H1 (cell line): ENCODE measurements around the gene ATP13A3. TPM values are rescaled to one million over a fixed set of nuclear protein-coding genes. Genes with fewer than 3 reads are reported as not detected.

Experiments
- CTCF ChIA-PET: fragments of 300-600 bp; sonication (Branson Sonifier 250); formaldehyde crosslinking; loops from one replicate; lab custom pipeline; 2021; ENCODE audit not compliant: partially characterized antibody; lab: Charles Lee
- POLR2A ChIA-PET: fragments of 300-600 bp; sonication (Branson Sonifier 250); formaldehyde crosslinking; loops from one replicate; lab custom pipeline; 2021; ENCODE audit warnings: inconsistent platforms; ENCODE audit not compliant: partially characterized antibody; lab: Charles Lee
- DNase-seq, 2 experiments: peaks; one replicate each; pipeline versions ENCODE4 v3.0.0 to v3.0.0-alpha.2; 2010 to 2022; ENCODE audit warnings: low spot score in 2 of 2, low read depth in 1 of 2, mixed read lengths in 1 of 2
- FAIRE-seq: peaks from 2 replicates; lab custom pipeline; 2011; peaks lifted over from hg19 to GRCh38; lab: Jason Lieb, UNC
- H2AFZ ChIP-seq: 2 replicates; pipeline ENCODE4 v1.8.1; 2012; ENCODE audit warnings: low read length, inconsistent platforms
- H2AK5ac ChIP-seq: 2 replicates; pipeline ENCODE4 v1.6.1; 2013; ENCODE audit warnings: low read depth, low read length
- H2BK120ac ChIP-seq: replicated peaks from 2 replicates; pipeline ENCODE3; 2013; ENCODE audit warnings: low read depth, low read length, inconsistent platforms
- H2BK12ac ChIP-seq: 2 replicates; pipeline ENCODE4 v1.6.1; 2013; ENCODE audit warnings: low read depth, low read length
- H2BK15ac ChIP-seq: 2 replicates; pipeline ENCODE4 v1.6.1; 2013; ENCODE audit warnings: low read length
- H2BK20ac ChIP-seq: 2 replicates; pipeline ENCODE4 v1.6.1; 2013; ENCODE audit warnings: low read length
- H2BK5ac ChIP-seq: 2 replicates; pipeline ENCODE4 v1.6.1; 2013; ENCODE audit warnings: low read depth, low read length
- H3K14ac ChIP-seq: 2 replicates; pipeline ENCODE4 v1.6.1; 2013; ENCODE audit warnings: inconsistent platforms; ENCODE audit not compliant: insufficient read length
- H3K18ac ChIP-seq: 2 replicates; pipeline ENCODE4 v1.6.1; 2013; ENCODE audit warnings: low read length; ENCODE audit errors: extremely low read depth
- H3K23ac ChIP-seq: 2 replicates; pipeline ENCODE4 v1.6.1; 2013; ENCODE audit warnings: inconsistent platforms; ENCODE audit not compliant: insufficient read length
- H3K23me2 ChIP-seq: 2 replicates; pipeline ENCODE4 v1.6.1; 2013; ENCODE audit warnings: low read depth, low read length
- H3K27ac ChIP-seq: 2 replicates; pipeline ENCODE4 v1.6.1; 2011; ENCODE audit warnings: low read depth, low read length, inconsistent platforms
- H3K27me3 ChIP-seq, 4 experiments: replicated peaks in 1 of 4; 1 replicate in 1 of 4; 2 replicates in 3 of 4; pipeline versions ENCODE4 v1.6.1 to v1.8.1; 2011 to 2013; ENCODE audit warnings: low read length in 3 of 4, mild to moderate bottlenecking in 3 of 4, inconsistent platforms in 2 of 4, mixed read lengths in 2 of 4, moderate library complexity in 1 of 4; ENCODE audit not compliant: control insufficient read depth in 3 of 4, insufficient read depth in 3 of 4; ENCODE audit errors: extremely low read depth in 1 of 4
- H3K36me3 ChIP-seq, 4 experiments: 2 replicates each; pipeline versions ENCODE4 v1.6.1 to v1.8.1; 2011 to 2013; ENCODE audit warnings: mild to moderate bottlenecking in 4 of 4, low read length in 3 of 4, moderate library complexity in 2 of 4, control low read depth in 1 of 4, inconsistent platforms in 1 of 4; ENCODE audit not compliant: insufficient read depth in 4 of 4, control insufficient read depth in 2 of 4
- H3K4ac ChIP-seq: replicated peaks from 2 replicates; pipeline ENCODE3; 2013; ENCODE audit warnings: low read length, low read depth, mixed read lengths, inconsistent platforms; ENCODE audit not compliant: insufficient read length
- H3K4me1 ChIP-seq, 4 experiments: replicated peaks in 1 of 4; 1 replicate in 1 of 4; 2 replicates in 3 of 4; pipeline versions ENCODE4 v1.6.1 to v1.8.1; 2011 to 2013; ENCODE audit warnings: low read length in 3 of 4, inconsistent platforms in 2 of 4, mixed read lengths in 1 of 4; ENCODE audit not compliant: insufficient read depth in 4 of 4, control insufficient read depth in 3 of 4
- H3K4me2 ChIP-seq, 2 experiments: 2 replicates each; pipeline versions ENCODE4 v1.6.1 to v1.8.1; 2011 to 2013; ENCODE audit warnings: low read depth in 2 of 2, low read length in 2 of 2, control low read depth in 1 of 2, inconsistent platforms in 1 of 2, mild to moderate bottlenecking in 1 of 2; ENCODE audit not compliant: insufficient read depth in 1 of 2
- H3K4me3 ChIP-seq, 4 experiments: fragments of 200-600, 300-600 bp in 1 of 4; sonication (generic), shearing (Covaris generic), sonication (Bioruptor Twin) in 1 of 4; 2 replicates each; pipeline versions ENCODE4 v1.5.1 to v1.8.1; 2011 to 2016; ENCODE audit warnings: low read length in 4 of 4, low read depth in 3 of 4, control low read depth in 2 of 4, inconsistent platforms in 2 of 4, mild to moderate bottlenecking in 2 of 4, mixed read lengths in 1 of 4, moderate library complexity in 1 of 4; ENCODE audit not compliant: insufficient read depth in 2 of 4; ENCODE audit errors: extremely low read depth in 1 of 4
- H3K56ac ChIP-seq: replicated peaks from 2 replicates; pipeline ENCODE3; 2013; ENCODE audit warnings: low read depth, mild to moderate bottlenecking, mixed read lengths, low read length, inconsistent platforms; ENCODE audit not compliant: insufficient read length
- H3K79me1 ChIP-seq: 2 replicates; pipeline ENCODE4 v1.6.1; 2013; ENCODE audit warnings: low read depth, low read length, control low read depth
- H3K79me2 ChIP-seq, 2 experiments: 2 replicates each; pipeline versions ENCODE4 v1.6.1 to v1.8.1; 2012 to 2013; ENCODE audit warnings: low read length in 2 of 2, mild to moderate bottlenecking in 2 of 2, inconsistent platforms in 1 of 2; ENCODE audit not compliant: insufficient read depth in 2 of 2, control insufficient read depth in 1 of 2
- H3K9ac ChIP-seq, 4 experiments: replicated peaks in 1 of 4; 1 replicate in 1 of 4; 2 replicates in 3 of 4; pipeline versions ENCODE4 v1.6.1 to v1.8.1; 2011 to 2013; ENCODE audit warnings: low read depth in 3 of 4, low read length in 3 of 4, control low read depth in 2 of 4, mild to moderate bottlenecking in 2 of 4, moderate library complexity in 2 of 4, inconsistent platforms in 1 of 4; ENCODE audit errors: extremely low read depth in 1 of 4
- H3K9me3 ChIP-seq, 2 experiments: 2 replicates each; pipeline versions ENCODE4 v1.6.1 to v1.8.1; 2012 to 2013; ENCODE audit warnings: mild to moderate bottlenecking in 2 of 2, moderate library complexity in 2 of 2, control low read depth in 1 of 2, inconsistent platforms in 1 of 2, low read depth in 1 of 2, low read length in 1 of 2, mixed read lengths in 1 of 2; ENCODE audit not compliant: insufficient read depth in 2 of 2
- H4K20me1 ChIP-seq, 2 experiments: replicated peaks in 1 of 2; 2 replicates each; pipeline versions ENCODE3 to v1.8.1; 2011 to 2013; ENCODE audit warnings: inconsistent platforms in 2 of 2, low read length in 2 of 2, mild to moderate bottlenecking in 1 of 2; ENCODE audit not compliant: insufficient read depth in 2 of 2, control insufficient read depth in 1 of 2
- H4K5ac ChIP-seq: 2 replicates; pipeline ENCODE4 v1.6.1; 2013; ENCODE audit warnings: low read length, low read depth, mixed read lengths, inconsistent platforms; ENCODE audit not compliant: insufficient read length
- H4K8ac ChIP-seq: 2 replicates; pipeline ENCODE4 v1.8.0; 2013; ENCODE audit warnings: mild to moderate bottlenecking, moderate library complexity, low read length, inconsistent platforms; ENCODE audit not compliant: insufficient read depth; ENCODE audit errors: extremely low read depth
- H4K91ac ChIP-seq: replicated peaks from 2 replicates; pipeline ENCODE3; 2013; ENCODE audit warnings: low read length, mixed read lengths, inconsistent platforms; ENCODE audit not compliant: insufficient read length
- CREB1 ChIP-seq: IDR thresholded peaks from 2 replicates; pipeline ENCODE4 v1.6.1; 2012; ENCODE audit warnings: inconsistent platforms
- CTBP2 ChIP-seq: IDR thresholded peaks from 2 replicates; pipeline ENCODE4 v1.7.0; 2011; ENCODE audit warnings: borderline replicate concordance, mild to moderate bottlenecking, moderate library complexity, mixed read lengths, low read length; ENCODE audit not compliant: insufficient read depth, insufficient read length
- KDM4A ChIP-seq: IDR thresholded peaks from one replicate; pipeline ENCODE4 v1.7.1; 2012; ENCODE audit warnings: low read depth, mild to moderate bottlenecking, moderate library complexity, low read length, inconsistent platforms; ENCODE audit not compliant: severe bottlenecking
- KDM5A ChIP-seq: fragments of 200-600 bp; IDR thresholded peaks from 2 replicates; pipeline ENCODE4 v1.7.1; 2012; ENCODE audit warnings: mild to moderate bottlenecking, low read length, inconsistent platforms, mixed read lengths
- NANOG ChIP-seq: IDR thresholded peaks from 2 replicates; pipeline ENCODE4 v1.6.1; 2011; ENCODE audit warnings: low read length, low read depth, mild to moderate bottlenecking, inconsistent platforms; ENCODE audit not compliant: insufficient read depth, poor library complexity, severe bottlenecking
- POLR2AphosphoS5 ChIP-seq: IDR thresholded peaks from 2 replicates; pipeline ENCODE4 v1.6.1; 2011; ENCODE audit warnings: low read depth, low read length
- RAD21 ChIP-seq, 2 experiments: IDR thresholded peaks in 1 of 2; conservative IDR thresholded peaks in 1 of 2; 2 replicates each; pipeline ENCODE4 v1.6.1; 2011; ENCODE audit warnings: low read depth in 2 of 2, low read length in 2 of 2, improper control_type of control experiment in 1 of 2, inconsistent platforms in 1 of 2, mild to moderate bottlenecking in 1 of 2, moderate library complexity in 1 of 2
- SIN3A ChIP-seq, 2 experiments: IDR thresholded peaks in 1 of 2; conservative IDR thresholded peaks in 1 of 2; 2 replicates each; pipeline ENCODE4 v1.6.1; 2011 to 2012; ENCODE audit warnings: low read length in 2 of 2, improper control_type of control experiment in 1 of 2, low read depth in 1 of 2, mild to moderate bottlenecking in 1 of 2
- SRF ChIP-seq: IDR thresholded peaks from 2 replicates; pipeline ENCODE4 v1.6.1; 2011; ENCODE audit warnings: mild to moderate bottlenecking, low read depth, low read length, moderate library complexity
- WGBS, 2 experiments: shearing (Covaris generic) in 1 of 2; methylation state at CpG; one replicate each; pipeline versions ENCODE4 v1.1.6 to v1.1.7; 2013 to 2015; ENCODE audit warnings: low lambda C conversion rate in 2 of 2, mixed read lengths in 2 of 2, inconsistent platforms in 1 of 2, low coverage in 1 of 2, missing lambda C conversion rate in 1 of 2; ENCODE audit not compliant: insufficient replicate concordance in 2 of 2, insufficient coverage in 1 of 2, insufficient read length in 1 of 2; ENCODE audit errors: extremely low coverage in 1 of 2, missing lambda C conversion rate in 1 of 2; 5-methylcytosine and 5-hydroxymethylcytosine counted together
- polyA plus RNA-seq, 7 experiments: library from polyadenylated mRNA; depleted of rRNA in 3 of 7; stranded (reverse) in 5 of 7; unstranded in 2 of 7; fragments of >200 nt in 5 of 7; fragments of 200-250 nt in 2 of 7; gene quantifications; 1 replicate in 5 of 7; 2 replicates in 1 of 7; 4 replicates in 1 of 7; pipeline versions ENCODE4 v1.2.1 to v1.2.3, GENCODE V29; 2011 to 2013; ENCODE audit warnings: missing spikeins in 2 of 7, mixed read lengths in 2 of 7
- total RNA-seq: library from RNA; stranded (reverse); fragmentation: NEBNext Ultra II Directional; extraction: Animal tissue kit (Norgen Biotek cat#: 25700); gene quantifications from 2 replicates; pipeline ENCODE4 v1.2.1, GENCODE V29; 2021

The ATP13A3 gene
- total and polyA plus RNA-seq, 2 of the 8 experiments (the other 6 are each of a cell fraction or from before 2014, with no cell fraction given): 18.6 to 92.2 TPM

DNA sequence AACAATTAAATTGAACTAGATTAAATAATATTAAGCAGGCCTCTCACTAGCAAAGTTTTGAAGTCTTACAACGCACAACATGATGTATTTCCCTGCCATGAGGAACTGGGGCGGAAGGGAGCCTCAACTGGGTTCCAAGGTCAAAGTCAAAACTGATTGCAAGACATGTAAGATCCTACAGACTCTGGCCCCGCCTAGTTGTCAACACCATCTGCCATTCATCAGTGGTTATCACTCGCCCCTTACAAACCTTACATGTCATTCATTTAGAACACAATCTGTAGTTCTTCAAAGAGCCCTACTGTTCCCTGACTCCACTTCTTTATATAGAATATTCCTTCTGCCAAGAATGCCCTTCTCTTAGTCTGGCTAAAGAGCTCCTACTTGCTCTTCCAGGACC lies 10.0 kb downstream of the ATP13A3 start:
- Histone ChIP-seq H2BK5ac (no peak overlapping the region), H3K9me3 (no peaks in the 10 kb centered on the region), H3K23ac (no peak overlapping the region), H3K9ac (no peak overlapping the region), H3K56ac (no peak overlapping the region), H3K79me1 (no peaks in the 10 kb centered on the region; the same call in 1 of the 2 replicates), H3K4ac (no peak overlapping the region), H4K8ac (no peak overlapping the region), H4K5ac (no peak overlapping the region), H2AK5ac (no peak overlapping the region), H2BK12ac (no peak overlapping the region), H3K14ac (no peak overlapping the region), H4K91ac (no peak overlapping the region), H3K36me3 (peaks cover 0 to 4% (median 2%) of the 10 kb centered on the region in 4 experiments; a peak in 2 of 8 replicates), H2BK120ac (no peak overlapping the region), H2BK15ac (no peak overlapping the region), H3K27ac (no peak overlapping the region), H2BK20ac (no peak overlapping the region), H3K79me2 (peaks cover 0 to 99% of the 10 kb centered on the region in 2 experiments), H3K18ac (no peak overlapping the region), H3K4me1 (peaks cover 0 to 3% (median 0%) of the 10 kb centered on the region in 4 experiments; a peak in 2 of 7 replicates), H4K20me1 (peaks cover 8 to 10% of the 10 kb centered on the region in 2 experiments), H3K4me3 (no peak overlapping the region), H3K4me2 (no peak overlapping the region), H3K23me2 (no peaks in the 10 kb centered on the region), H2AFZ (no peak overlapping the region), H3K27me3 (no peaks in the 10 kb centered on the region)
- DNase-seq: no peak
- FAIRE-seq: no peak
- no peak for TF ChIP-seq CTBP2
- TF ChIP-seq RAD21 (IDR thresholded peaks at IDR 0.05 in 1 of 2, conservative IDR thresholded peaks at IDR 0.05 in 1 of 2; ENCODE audit: low read depth in 2 of 2, low read length in 2 of 2): no peak
- TF ChIP-seq SIN3A (conservative IDR thresholded peaks at IDR 0.05 in 1 of 2, IDR thresholded peaks at IDR 0.05 in 1 of 2; ENCODE audit: low read depth in 1 of 2, low read length in 2 of 2): no peak
- TF ChIP-seq CREB1: no peak
- no peak for TF ChIP-seq KDM5A
- TF ChIP-seq KDM4A: no peak
- no peak for TF ChIP-seq NANOG
- no peak for TF ChIP-seq SRF
- TF ChIP-seq POLR2AphosphoS5: no peak
- 88% methylated on average over 4 of the region's 4 CpGs; no CpG with 5 or more reads in 1 of the 2 experiments for WGBS, 2 experiments
- ChIA-PET CTCF (interaction anchor here (0.9 to 1.3 kb wide), 3 partner anchors 9 to 117 kb away, joined by 3 to 5 read pairs (median 4); no protein-coding TSS in a partner anchor), POLR2A (interaction anchor here (0.8 to 2.8 kb wide), 3 partner anchors 9 to 21 kb away, joined by 3 to 8 read pairs (median 4); partner anchors contain the start of gene ATP13A3)
